HG03045 (cell line): ENCODE measurements around the gene TRAF3IP1.
"Not testable (repeated sequence)": the region's sequence is repeated elsewhere in the genome, so short reads cannot be mapped to it uniquely, and the experiment has no call there.

ENCODE experiments used
- ATAC-seq: cut with Tn5 transposase; IDR thresholded peaks from one replicate; pipeline ENCODE4 v1.9.1; 2021; ENCODE audit warnings: mild to moderate bottlenecking, moderate library complexity; ENCODE audit not compliant: unreplicated experiment

TRAF3IP1 gene

GRCh38 chr2:238337846-238338245 is 17.5 kb downstream of the TRAF3IP1 start:
- no peak for ATAC-seq

GRCh38 chr2:238338710-238339394 is 18.5 kb downstream of the TRAF3IP1 start:
- no peak for ATAC-seq

- no peak for ATAC-seq
These were observed 19.1 kb downstream of the TRAF3IP1 start for GRCh38 chr2:238339395-238339780.

GRCh38 chr2:238339814-238340213 is 19.5 kb downstream of the TRAF3IP1 start:
- ATAC-seq, result no peak

GRCh38 chr2:238341536-238341935 is 21.2 kb downstream of the TRAF3IP1 start:
- no peak for ATAC-seq

GRCh38 chr2:238344035-238344434 is 23.7 kb downstream of the TRAF3IP1 start:
- no peak for ATAC-seq

- ATAC-seq, result no peak
These were observed 24.2 kb downstream of the TRAF3IP1 start for GRCh38 chr2:238344517-238344916.

GRCh38 chr2:238345297-238345968 is 25.1 kb downstream of the TRAF3IP1 start:
- no peak for ATAC-seq

- ATAC-seq, result no peak
These were observed 26.2 kb downstream of the TRAF3IP1 start for GRCh38 chr2:238346544-238346943.

GRCh38 chr2:238350150-238350897 is 30.0 kb downstream of the TRAF3IP1 start:
- no peak for ATAC-seq

- ATAC-seq, result no peak
These were observed 31.0 kb downstream of the TRAF3IP1 start for GRCh38 chr2:238351315-238351714.

- no peak for ATAC-seq
These were observed 32.0 kb downstream of the TRAF3IP1 start for GRCh38 chr2:238352361-238352760.

- no peak for ATAC-seq
These were observed 38.5 kb downstream of the TRAF3IP1 start for GRCh38 chr2:238358769-238359168.

- ATAC-seq, result no peak
These were observed 39.1 kb downstream of the TRAF3IP1 start for GRCh38 chr2:238359403-238359802.

GRCh38 chr2:238361877-238362276 is 41.6 kb downstream of the TRAF3IP1 start:
- ATAC-seq, result no peak

GRCh38 chr2:238362626-238363025 is 42.3 kb downstream of the TRAF3IP1 start:
- ATAC-seq, result no peak

- no peak for ATAC-seq
These were observed 49.3 kb downstream of the TRAF3IP1 start for GRCh38 chr2:238369591-238370040.

- ATAC-seq, result no peak
These were observed 49.9 kb downstream of the TRAF3IP1 start for GRCh38 chr2:238370094-238370822.

GRCh38 chr2:238370823-238371372 is 50.6 kb downstream of the TRAF3IP1 start:
- no peak for ATAC-seq

GRCh38 chr2:238372277-238372676 is 52.0 kb downstream of the TRAF3IP1 start:
- ATAC-seq, result not testable (repeated sequence)

- no peak for ATAC-seq
These were observed 56.6 kb downstream of the TRAF3IP1 start for GRCh38 chr2:238376884-238377391.
